ENCODE results near the gene KRT6C. TPM values are rescaled to one million over a fixed set of nuclear protein-coding genes. Genes with fewer than 3 reads are reported as not detected.

Gene KRT6C
- total and polyA plus RNA-seq, 2 experiments from 2014 or later, result 0.07 to 0.18 TPM

DNA sequence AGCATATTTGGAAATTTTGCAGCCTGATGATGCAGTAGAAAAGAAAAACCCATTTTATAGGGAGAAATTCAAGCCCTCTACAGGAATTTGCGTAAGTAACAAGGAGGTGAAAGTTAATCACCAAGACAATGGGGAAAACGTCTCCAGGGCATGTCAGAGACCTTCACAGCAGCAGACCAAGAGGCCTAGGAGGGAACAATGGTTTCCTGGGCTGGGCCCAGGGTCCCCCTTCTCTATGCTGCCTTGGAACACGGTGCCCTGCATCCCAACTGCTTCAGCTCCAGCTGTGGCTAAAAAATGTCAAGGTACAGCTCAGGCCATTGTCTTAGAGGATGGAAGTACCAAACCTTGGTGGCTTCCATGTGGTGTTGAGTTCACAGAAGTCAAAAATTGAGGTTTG lies 6.5 kb upstream of the KRT6C start:
- Histone ChIP-seq H3K36me3 (replicated peaks; ENCODE audit: insufficient read depth, low read depth) (no peaks in the 10 kb centered on the region), H3K4me3 (no peak overlapping the region), H2AFZ (no peak overlapping the region), H3K9me2 (replicated peaks; ENCODE audit: insufficient read depth) (no peaks in the 10 kb centered on the region), H3K9me3 (ENCODE audit: low read depth) (no peaks in the 10 kb centered on the region), H4K20me1 (ENCODE audit: insufficient read depth, poor library complexity, severe bottlenecking) (no peaks in the 10 kb centered on the region), H3K4me1 (ENCODE audit: insufficient read depth) (no peaks in the 10 kb centered on the region), H3K27ac (no peak overlapping the region), H3K4me2 (no peak overlapping the region), H3K79me2 (no peaks in the 10 kb centered on the region), H3K27me3 (peaks cover 8% of the 10 kb centered on the region)
- 50% methylated on average over 3 of the region's 3 CpGs for WGBS (ENCODE audit: low lambda C conversion rate, missing lambda C conversion rate)
- no peak for TF ChIP-seq EZH2 (IDR thresholded peaks at IDR 0.05; ENCODE audit: borderline replicate concordance)
- TF ChIP-seq EZH2phosphoT487 (IDR thresholded peaks at IDR 0.05; ENCODE audit: low read depth, severe bottlenecking, unreplicated experiment), result no peak
- TF ChIP-seq, protein P1, sequence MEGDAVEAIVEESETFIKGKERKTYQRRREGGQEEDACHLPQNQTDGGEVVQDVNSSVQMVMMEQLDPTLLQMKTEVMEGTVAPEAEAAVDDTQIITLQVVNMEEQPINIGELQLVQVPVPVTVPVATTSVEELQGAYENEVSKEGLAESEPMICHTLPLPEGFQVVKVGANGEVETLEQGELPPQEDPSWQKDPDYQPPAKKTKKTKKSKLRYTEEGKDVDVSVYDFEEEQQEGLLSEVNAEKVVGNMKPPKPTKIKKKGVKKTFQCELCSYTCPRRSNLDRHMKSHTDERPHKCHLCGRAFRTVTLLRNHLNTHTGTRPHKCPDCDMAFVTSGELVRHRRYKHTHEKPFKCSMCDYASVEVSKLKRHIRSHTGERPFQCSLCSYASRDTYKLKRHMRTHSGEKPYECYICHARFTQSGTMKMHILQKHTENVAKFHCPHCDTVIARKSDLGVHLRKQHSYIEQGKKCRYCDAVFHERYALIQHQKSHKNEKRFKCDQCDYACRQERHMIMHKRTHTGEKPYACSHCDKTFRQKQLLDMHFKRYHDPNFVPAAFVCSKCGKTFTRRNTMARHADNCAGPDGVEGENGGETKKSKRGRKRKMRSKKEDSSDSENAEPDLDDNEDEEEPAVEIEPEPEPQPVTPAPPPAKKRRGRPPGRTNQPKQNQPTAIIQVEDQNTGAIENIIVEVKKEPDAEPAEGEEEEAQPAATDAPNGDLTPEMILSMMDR (IDR thresholded peaks at IDR 0.05; ENCODE audit: poor library complexity), result no peak
- no peak for DNase-seq (ENCODE audit: low spot score)

DNA sequence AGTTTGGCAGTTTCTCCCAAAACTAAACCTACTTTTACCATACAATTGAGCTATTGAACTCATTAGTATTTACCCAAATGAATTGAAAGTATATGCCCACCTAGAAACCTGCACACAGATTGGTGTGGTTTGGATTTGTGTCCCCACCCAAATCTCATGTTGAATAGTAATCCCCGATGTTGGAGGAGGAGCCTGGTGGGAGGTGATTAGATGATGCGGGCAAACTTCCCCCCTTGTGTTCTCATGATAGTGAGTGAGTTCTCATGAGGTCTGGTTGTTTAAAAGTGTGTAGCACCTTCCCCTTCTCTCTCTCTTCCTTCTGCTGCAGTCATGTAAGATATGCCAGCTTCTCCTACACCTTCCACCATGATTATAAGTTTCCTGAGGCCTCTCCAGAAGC lies 4.0 kb upstream of the KRT6C start:
- Histone ChIP-seq H3K4me3 (no peak overlapping the region), H2AFZ (no peak overlapping the region), H3K4me1 (ENCODE audit: insufficient read depth) (no peaks in the 10 kb centered on the region), H3K79me2 (no peaks in the 10 kb centered on the region), H3K4me2 (no peak overlapping the region), H3K36me3 (replicated peaks; ENCODE audit: insufficient read depth, low read depth) (no peaks in the 10 kb centered on the region), H4K20me1 (ENCODE audit: insufficient read depth, poor library complexity, severe bottlenecking) (no peaks in the 10 kb centered on the region), H3K27me3 (no peaks in the 10 kb centered on the region), H3K9me2 (replicated peaks; ENCODE audit: insufficient read depth) (no peaks in the 10 kb centered on the region), H3K27ac (no peak overlapping the region), H3K9me3 (ENCODE audit: low read depth) (no peaks in the 10 kb centered on the region)
- WGBS (ENCODE audit: low lambda C conversion rate, missing lambda C conversion rate), result 87% methylated on average over 2 of the region's 2 CpGs
- TF ChIP-seq EZH2 (IDR thresholded peaks at IDR 0.05; ENCODE audit: borderline replicate concordance), result no peak
- TF ChIP-seq, protein P1 (IDR thresholded peaks at IDR 0.05; ENCODE audit: poor library complexity), result no peak
- TF ChIP-seq EZH2phosphoT487 (IDR thresholded peaks at IDR 0.05; ENCODE audit: low read depth, severe bottlenecking, unreplicated experiment), result no peak
- DNase-seq (ENCODE audit: low spot score), result no peak

DNA sequence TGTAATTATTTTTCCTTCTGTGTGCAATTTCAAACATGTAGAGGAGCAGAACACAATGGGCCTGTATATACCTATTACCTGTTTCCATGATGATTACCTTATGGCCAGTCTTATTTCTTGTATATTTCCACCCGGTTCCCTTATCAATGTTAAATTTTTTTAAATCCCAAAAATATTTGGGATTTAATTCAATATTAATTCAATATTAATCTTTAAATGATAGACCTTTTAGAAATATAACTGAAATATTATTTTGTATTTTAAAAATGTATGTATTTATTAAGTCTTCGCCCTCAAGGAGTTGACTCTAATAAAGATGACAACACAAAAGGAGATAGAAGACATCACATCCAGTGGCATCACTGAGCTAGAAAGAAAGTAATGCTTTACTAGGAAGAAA lies 607 bp upstream of the KRT6C start:
- H3K36me3 ChIP-seq (replicated peaks; ENCODE audit: insufficient read depth, low read depth), result no peaks in the 10 kb centered on the region
- H3K9me3 ChIP-seq (ENCODE audit: low read depth), result no peaks in the 10 kb centered on the region
- no peaks in the 10 kb centered on the region for H4K20me1 ChIP-seq (ENCODE audit: insufficient read depth, poor library complexity, severe bottlenecking)
- H3K4me2 ChIP-seq, result no peak overlapping the region
- no peak overlapping the region for H2AFZ ChIP-seq
- 90% methylated on average over 2 of the region's 2 CpGs for WGBS (ENCODE audit: low lambda C conversion rate, missing lambda C conversion rate)
- H3K4me3 ChIP-seq, result no peak overlapping the region
- no peaks in the 10 kb centered on the region for H3K4me1 ChIP-seq (ENCODE audit: insufficient read depth)
- DNase-seq (ENCODE audit: low spot score), result no peak
- no peak for TF ChIP-seq EZH2 (IDR thresholded peaks at IDR 0.05; ENCODE audit: borderline replicate concordance)
- TF ChIP-seq, protein P1 (IDR thresholded peaks at IDR 0.05; ENCODE audit: poor library complexity), result no peak
- no peak for TF ChIP-seq EZH2phosphoT487 (IDR thresholded peaks at IDR 0.05; ENCODE audit: low read depth, severe bottlenecking, unreplicated experiment)
- no peaks in the 10 kb centered on the region for H3K79me2 ChIP-seq
- H3K27me3 ChIP-seq, result no peaks in the 10 kb centered on the region
- no peaks in the 10 kb centered on the region for H3K9me2 ChIP-seq (replicated peaks; ENCODE audit: insufficient read depth)
- H3K27ac ChIP-seq, result no peak overlapping the region

DNA sequence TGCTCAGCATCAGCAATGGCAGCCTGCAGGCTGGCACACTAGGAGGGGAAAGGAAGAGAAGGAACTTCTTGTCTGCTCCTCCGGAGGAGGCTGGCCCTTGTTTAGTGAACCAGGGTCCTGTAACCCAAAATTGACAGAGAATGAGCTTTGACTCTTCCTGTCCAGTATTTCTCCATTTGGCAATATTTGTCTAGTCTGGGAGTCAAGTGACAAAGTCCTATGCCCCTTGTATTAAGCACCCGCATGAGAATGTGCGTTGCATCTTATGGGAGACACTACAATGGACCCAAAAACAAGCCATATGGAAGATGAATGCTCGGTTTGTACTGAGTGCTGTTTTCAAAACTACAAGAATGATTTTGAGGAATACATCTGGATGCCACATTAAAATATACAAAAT lies 3.8 kb downstream of the KRT6C start:
- no peak for TF ChIP-seq EZH2phosphoT487 (IDR thresholded peaks at IDR 0.05; ENCODE audit: low read depth, severe bottlenecking, unreplicated experiment)
- TF ChIP-seq EZH2 (IDR thresholded peaks at IDR 0.05; ENCODE audit: borderline replicate concordance), result no peak
- TF ChIP-seq, protein P1 (IDR thresholded peaks at IDR 0.05; ENCODE audit: poor library complexity), result no peak
- no peak overlapping the region for H3K4me3 ChIP-seq
- H3K4me2 ChIP-seq, result no peak overlapping the region
- no peak overlapping the region for H3K27ac ChIP-seq
- H3K36me3 ChIP-seq (replicated peaks; ENCODE audit: insufficient read depth, low read depth), result no peaks in the 10 kb centered on the region
- H3K9me3 ChIP-seq (ENCODE audit: low read depth), result no peaks in the 10 kb centered on the region
- H3K4me1 ChIP-seq (ENCODE audit: insufficient read depth), result no peaks in the 10 kb centered on the region
- H2AFZ ChIP-seq, result no peak overlapping the region
- H4K20me1 ChIP-seq (ENCODE audit: insufficient read depth, poor library complexity, severe bottlenecking), result no peaks in the 10 kb centered on the region
- WGBS (ENCODE audit: low lambda C conversion rate, missing lambda C conversion rate), result 91% methylated on average over 4 of the region's 4 CpGs
- H3K27me3 ChIP-seq, result no peaks in the 10 kb centered on the region
- H3K79me2 ChIP-seq, result no peaks in the 10 kb centered on the region
- no peak for DNase-seq (ENCODE audit: low spot score)
- H3K9me2 ChIP-seq (replicated peaks; ENCODE audit: insufficient read depth), result no peaks in the 10 kb centered on the region
